Mesothelial cell of epicardium (in vitro differentiated cells): ENCODE data around the gene TCEAL7. TPM values are rescaled to one million over a fixed set of nuclear protein-coding genes. Genes with fewer than 3 reads are reported as not detected.
A peak's percentile ranks its signal among the peaks of the same experiment; 100 is the strongest.
"Not testable (repeated sequence)": the region's sequence is repeated elsewhere in the genome, so short reads cannot be mapped to it uniquely, and the experiment has no call there.

ENCODE experiments used
- DNase-seq, 2 experiments: peaks; one replicate each; pipeline ENCODE4 v3.0.0; 2021; ENCODE audit warnings: low spot score in 2 of 2; ENCODE audit not compliant: unreplicated experiment in 2 of 2
- H3K27ac Mint-ChIP-seq: 2 replicates; pipeline ENCODE4 v1.8.0; 2021; ENCODE audit warnings: mixed read lengths
- H3K27me3 Mint-ChIP-seq: 2 replicates; pipeline ENCODE4 v1.8.0; 2021; ENCODE audit warnings: low read depth, mixed read lengths
- H3K36me3 Mint-ChIP-seq: 2 replicates; pipeline ENCODE4 v1.8.0; 2021; ENCODE audit warnings: mixed read lengths
- H3K4me1 Mint-ChIP-seq: 2 replicates; pipeline ENCODE4 v1.8.0; 2021; ENCODE audit warnings: mixed read lengths
- H3K4me3 Mint-ChIP-seq: 2 replicates; pipeline ENCODE4 v1.8.0; 2021; ENCODE audit warnings: mild to moderate bottlenecking, moderate library complexity, mixed read lengths
- H3K9me3 Mint-ChIP-seq: 2 replicates; pipeline ENCODE4 v1.8.0; 2021; ENCODE audit warnings: mixed read lengths
- total RNA-seq: library from RNA; stranded (reverse); gene quantifications from 3 replicates; pipeline ENCODE4 v1.2.1, GENCODE V29; 2021
- TF ChIP-seq, protein P1 (sequence below): fragments of 200-600 bp; sonication (generic); IDR thresholded peaks from one replicate; pipeline ENCODE4 v1.5.0; 2021; ENCODE audit warnings: antibody characterized with exemption; ENCODE audit not compliant: unreplicated experiment

TCEAL7 gene, protein sequence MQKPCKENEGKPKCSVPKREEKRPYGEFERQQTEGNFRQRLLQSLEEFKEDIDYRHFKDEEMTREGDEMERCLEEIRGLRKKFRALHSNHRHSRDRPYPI
- 16.6 to 21.4 TPM (median 20.2 TPM) in 3 replicates for total RNA-seq

DNA sequence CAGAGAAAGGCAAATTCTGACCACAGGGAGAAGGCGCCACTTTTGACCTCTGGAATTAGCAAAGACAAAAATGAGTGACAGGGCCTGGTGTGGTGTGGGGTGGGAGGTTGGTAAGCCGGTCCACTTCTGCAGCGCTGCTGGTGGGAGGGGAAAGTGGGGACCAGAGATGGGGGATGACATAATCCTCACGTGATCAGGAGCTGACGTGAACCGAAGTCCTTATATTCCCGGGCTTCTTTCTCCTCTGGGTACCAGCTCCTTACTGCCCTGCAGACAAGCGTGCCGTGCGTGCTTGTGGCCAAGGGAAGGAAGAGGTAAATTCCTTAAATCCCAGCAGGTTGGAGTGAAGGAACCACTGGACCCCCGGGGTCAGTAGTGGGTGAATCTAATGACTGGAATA, at the start of gene TCEAL7:
Gene TCEAL7, plus strand, starts transcription at position 249 of the 400 bp plus-strand sequence. CDS start 1,165 bp downstream, outside the sequence.
- peaks cover 12% of the 10 kb centered on the region for H3K9me3 Mint-ChIP-seq

DNA sequence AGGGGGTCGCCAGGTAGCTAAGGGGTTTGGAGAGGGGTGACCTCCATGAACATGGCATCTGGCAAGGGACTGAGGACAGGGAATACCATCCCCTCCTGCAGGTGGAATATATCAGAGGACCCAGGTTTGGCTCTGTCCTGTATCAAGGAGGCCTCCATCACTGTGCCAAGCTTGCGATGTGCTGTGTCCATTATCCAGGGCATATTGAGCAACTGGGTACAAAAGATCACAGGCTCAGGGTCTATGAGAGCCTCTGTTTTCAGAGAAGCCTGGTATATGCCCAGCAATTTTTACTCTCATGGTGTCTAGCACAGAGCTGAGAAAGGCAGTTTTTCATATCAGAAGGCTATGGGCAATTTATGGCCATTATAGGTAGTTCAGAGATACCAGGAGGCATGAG, 36.9 kb upstream of the TCEAL7 start:
- Mint-ChIP-seq H3K27me3 (no peaks in the 10 kb centered on the region), H3K4me1 (no peaks in the 10 kb centered on the region), H3K4me3 (no peak overlapping the region), H3K9me3 (peaks cover 40% of the 10 kb centered on the region), H3K27ac (no peak overlapping the region), H3K36me3 (no peaks in the 10 kb centered on the region)
- DNase-seq, result no peak
- TF ChIP-seq, protein P1, sequence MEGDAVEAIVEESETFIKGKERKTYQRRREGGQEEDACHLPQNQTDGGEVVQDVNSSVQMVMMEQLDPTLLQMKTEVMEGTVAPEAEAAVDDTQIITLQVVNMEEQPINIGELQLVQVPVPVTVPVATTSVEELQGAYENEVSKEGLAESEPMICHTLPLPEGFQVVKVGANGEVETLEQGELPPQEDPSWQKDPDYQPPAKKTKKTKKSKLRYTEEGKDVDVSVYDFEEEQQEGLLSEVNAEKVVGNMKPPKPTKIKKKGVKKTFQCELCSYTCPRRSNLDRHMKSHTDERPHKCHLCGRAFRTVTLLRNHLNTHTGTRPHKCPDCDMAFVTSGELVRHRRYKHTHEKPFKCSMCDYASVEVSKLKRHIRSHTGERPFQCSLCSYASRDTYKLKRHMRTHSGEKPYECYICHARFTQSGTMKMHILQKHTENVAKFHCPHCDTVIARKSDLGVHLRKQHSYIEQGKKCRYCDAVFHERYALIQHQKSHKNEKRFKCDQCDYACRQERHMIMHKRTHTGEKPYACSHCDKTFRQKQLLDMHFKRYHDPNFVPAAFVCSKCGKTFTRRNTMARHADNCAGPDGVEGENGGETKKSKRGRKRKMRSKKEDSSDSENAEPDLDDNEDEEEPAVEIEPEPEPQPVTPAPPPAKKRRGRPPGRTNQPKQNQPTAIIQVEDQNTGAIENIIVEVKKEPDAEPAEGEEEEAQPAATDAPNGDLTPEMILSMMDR, result no peak

More for the DNA sequence above, at the start of gene TCEAL7:
- H3K36me3 Mint-ChIP-seq, result no peaks in the 10 kb centered on the region
- no peaks in the 10 kb centered on the region for H3K27me3 Mint-ChIP-seq
- TF ChIP-seq, protein P1, result no peak
- peaks cover 18% of the 10 kb centered on the region for H3K4me1 Mint-ChIP-seq
- H3K4me3 Mint-ChIP-seq, result peak within 1 kb of the TSS; percentile 66
- H3K27ac Mint-ChIP-seq, result peak within 1 kb of the TSS; percentile 70
- no peak for DNase-seq

DNA sequence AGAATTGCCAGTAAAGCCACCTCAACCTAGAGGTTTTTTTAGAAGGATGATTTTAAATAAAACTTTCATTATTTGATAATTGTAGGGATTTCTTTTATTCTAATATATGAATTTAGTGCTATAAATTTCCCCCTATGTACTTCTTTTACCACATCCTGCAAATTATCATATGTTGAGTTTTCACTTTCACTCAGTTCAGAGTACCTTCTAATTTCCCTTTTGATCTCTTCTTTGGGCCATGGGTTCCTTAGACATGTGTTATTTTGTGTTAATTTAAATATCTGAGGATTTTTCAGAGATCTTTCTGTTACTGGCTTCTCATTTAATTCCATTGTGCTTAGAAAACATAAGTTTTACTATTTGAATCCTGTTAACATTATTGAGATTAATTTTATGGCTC, 25.3 kb upstream of the TCEAL7 start:
- TF ChIP-seq, protein P1, result no peak
- H3K4me3 Mint-ChIP-seq, result no peak overlapping the region
- peaks cover 23% of the 10 kb centered on the region for H3K9me3 Mint-ChIP-seq
- DNase-seq, result no peak
- H3K4me1 Mint-ChIP-seq, result peaks cover 2% of the 10 kb centered on the region
- no peak overlapping the region for H3K27ac Mint-ChIP-seq
- no peaks in the 10 kb centered on the region for H3K27me3 Mint-ChIP-seq
- H3K36me3 Mint-ChIP-seq, result peaks cover 4% of the 10 kb centered on the region

DNA sequence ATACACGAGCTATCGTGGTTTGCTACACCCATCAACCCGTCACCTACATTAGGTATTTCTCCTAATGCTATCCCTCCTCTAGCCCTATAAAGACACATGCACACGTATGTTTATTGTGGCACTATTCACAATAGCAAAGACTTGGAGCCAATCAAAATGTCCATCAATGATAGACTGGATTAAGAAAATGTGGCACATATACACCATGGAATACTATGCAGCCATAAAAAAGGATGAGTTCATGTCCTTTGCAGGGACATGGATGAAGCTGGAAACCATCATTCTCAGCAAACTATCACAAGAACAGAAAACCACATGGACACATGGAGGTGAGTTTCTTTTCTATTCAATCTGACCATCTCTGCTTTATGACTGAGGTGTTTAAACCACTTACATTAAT, 24.4 kb upstream of the TCEAL7 start:
- H3K4me1 Mint-ChIP-seq, H3K27ac Mint-ChIP-seq, H3K36me3 Mint-ChIP-seq, H3K4me3 Mint-ChIP-seq, H3K27me3 Mint-ChIP-seq, DNase-seq: not testable (repeated sequence)
- H3K9me3 Mint-ChIP-seq, result peaks cover 18% of the 10 kb centered on the region

DNA sequence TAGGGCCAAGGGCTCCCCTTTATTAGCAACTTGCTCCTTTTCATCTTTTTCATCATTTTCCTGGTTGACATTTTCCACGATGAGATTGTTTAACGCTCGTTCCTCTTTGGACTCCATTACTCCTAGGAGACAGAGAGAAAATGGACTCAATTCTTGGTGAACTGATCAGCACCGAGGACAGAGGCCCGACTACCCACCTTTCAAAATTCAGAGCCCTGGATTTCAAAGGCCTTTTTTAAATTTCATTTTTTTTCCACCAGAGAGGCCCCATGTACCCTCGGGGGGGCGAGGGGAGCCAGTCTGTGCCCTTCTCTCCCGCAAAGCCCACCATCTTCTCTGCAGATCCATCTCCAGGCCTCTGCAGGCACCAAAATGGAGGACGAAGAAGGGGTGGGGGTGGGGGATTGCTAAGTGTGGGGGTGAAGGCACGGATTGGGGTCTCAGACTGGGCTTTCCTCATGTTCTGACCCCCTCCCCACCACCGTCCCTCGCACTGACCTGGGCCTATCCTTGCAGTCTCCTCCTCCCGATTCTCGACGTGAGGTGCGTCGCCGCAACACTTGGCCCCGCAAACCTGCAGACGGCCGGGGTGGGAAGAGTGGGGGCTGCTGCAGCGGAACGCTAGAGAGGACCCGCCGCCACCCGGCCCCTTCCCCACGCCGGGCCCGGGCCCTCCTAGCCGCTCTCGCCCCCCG, 20.0 kb upstream of the TCEAL7 start:
- Mint-ChIP-seq H3K9me3 (peaks cover 8% of the 10 kb centered on the region), H3K27ac (no peak overlapping the region), H3K27me3 (no peaks in the 10 kb centered on the region), H3K36me3 (peaks cover 4% of the 10 kb centered on the region), H3K4me1 (peaks cover 5% of the 10 kb centered on the region), H3K4me3 (peak overlapping the region; percentile 78)
- TF ChIP-seq, protein P1, result no peak
- no peak for DNase-seq

DNA sequence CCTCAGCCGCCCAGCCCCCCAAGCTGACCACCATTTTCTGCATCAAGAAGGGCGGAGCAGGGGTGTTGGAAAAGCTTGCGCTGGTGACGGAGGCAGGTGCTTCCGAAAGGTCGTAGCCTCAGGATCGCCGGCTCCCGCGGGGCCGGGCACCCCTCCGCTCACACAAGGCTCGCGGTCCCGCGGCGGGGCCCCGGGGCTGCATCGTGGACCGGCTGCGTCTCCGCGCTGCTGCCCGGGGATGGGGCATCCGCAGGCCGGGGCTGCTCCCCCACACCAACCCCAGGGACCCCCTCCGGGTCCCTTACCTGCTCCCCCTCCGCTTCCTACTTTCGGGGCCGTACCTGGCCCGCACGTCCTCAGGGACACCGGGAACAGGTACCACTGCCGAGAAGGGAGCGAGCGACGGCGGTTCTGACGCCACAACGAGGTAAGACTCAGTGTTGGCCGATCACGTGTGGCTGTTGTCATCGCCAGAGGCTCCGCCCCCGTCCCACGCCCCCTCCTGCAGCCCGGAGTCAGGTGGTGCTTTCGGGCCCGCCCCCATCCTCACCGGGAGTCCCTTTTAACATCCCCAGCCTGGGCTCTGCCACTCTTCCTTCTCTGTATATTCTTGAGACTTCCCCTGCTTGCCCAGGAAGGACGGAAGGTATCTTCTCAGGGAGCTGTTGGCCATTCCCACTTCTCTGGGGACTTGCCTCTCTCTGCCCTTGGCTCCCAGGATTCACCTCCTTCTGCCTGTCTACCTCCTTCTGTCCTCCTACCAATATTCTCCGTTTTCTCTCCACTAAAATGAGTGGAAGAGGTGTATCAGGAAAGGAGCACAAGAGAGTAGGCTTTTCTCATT, 19.3 kb upstream of the TCEAL7 start, which contains the start of gene BEX2:
Gene BEX2, minus strand, starts transcription at position 436 of the 844 bp plus-strand sequence. CDS start 1,014 bp downstream, outside the sequence.
- H3K27ac Mint-ChIP-seq, result peak within 1 kb of the TSS; percentile 86
- H3K4me1 Mint-ChIP-seq, result peaks cover 5% of the 10 kb centered on the region
- peak; percentile 58 to 83 for DNase-seq
- H3K4me3 Mint-ChIP-seq, result peak within 1 kb of the TSS; percentile 78
- H3K9me3 Mint-ChIP-seq, result peaks cover 7% of the 10 kb centered on the region
- no peaks in the 10 kb centered on the region for H3K27me3 Mint-ChIP-seq
- TF ChIP-seq, protein P1, result no peak
- H3K36me3 Mint-ChIP-seq, result peaks cover 4% of the 10 kb centered on the region
